Naive thymus-derived CD8-positive, alpha-beta T cell (primary cell): ENCODE results near the gene RACGAP1. TPM values are rescaled to one million over a fixed set of nuclear protein-coding genes. Genes with fewer than 3 reads are reported as not detected.

Experiments used
- ATAC-seq, 2 donors: fragments of 150-1000 bp; cut with Tn5 transposase in 1 of 2; sonication (Bioruptor Pico), chemical (Tn5 transposase) in 1 of 2; 1 replicate in 1 of 2; 2 replicates in 1 of 2; pipeline ENCODE4 v1.10.0; 2021; ENCODE audit warnings: mild to moderate bottlenecking in 2 of 2, moderate library complexity in 2 of 2
- POLR2A ChIA-PET: fragments of 350-600 bp; sonication (Branson Sonifier 250); formaldehyde crosslinking; loops from one replicate; lab custom pipeline; 2021; ENCODE audit warnings: antibody characterized with exemption; lab: Charles Lee
- DNase-seq, 10 donors: peaks; one replicate each; pipeline versions ENCODE4 v3.0.0 to v3.0.0-alpha.2; 2020 to 2022
- H3K27ac Mint-ChIP-seq, 10 donors: one replicate each; pipeline ENCODE4 v1.8.0; 2020 to 2022; ENCODE audit warnings: mild to moderate bottlenecking in 10 of 10, mixed read lengths in 10 of 10, moderate library complexity in 4 of 10, inconsistent platforms in 1 of 10
- H3K27me3 Mint-ChIP-seq, 5 donors: one replicate each; pipeline ENCODE4 v1.8.0; 2021 to 2022; ENCODE audit warnings: mixed read lengths in 5 of 5
- H3K36me3 Mint-ChIP-seq, 3 donors: one replicate each; pipeline ENCODE4 v1.8.0; 2020 to 2022; ENCODE audit warnings: mixed read lengths in 3 of 3, mild to moderate bottlenecking in 2 of 3, inconsistent platforms in 1 of 3
- H3K4me1 Mint-ChIP-seq, 4 donors: one replicate each; pipeline ENCODE4 v1.8.0; 2021 to 2022; ENCODE audit warnings: mixed read lengths in 4 of 4
- H3K4me3 Mint-ChIP-seq, 10 donors: one replicate each; pipeline ENCODE4 v1.8.0; 2020 to 2022; ENCODE audit warnings: mild to moderate bottlenecking in 10 of 10, mixed read lengths in 10 of 10, moderate library complexity in 6 of 10, inconsistent platforms in 1 of 10
- H3K9me3 Mint-ChIP-seq, 9 donors: one replicate each; pipeline ENCODE4 v1.8.0; 2020 to 2022; ENCODE audit warnings: mixed read lengths in 9 of 9, mild to moderate bottlenecking in 3 of 9, inconsistent platforms in 1 of 9, moderate library complexity in 1 of 9
- polyA plus RNA-seq, 3 donors: library from polyadenylated mRNA; unstranded; fragments of 300-500 nt; fragmentation: Illumina TruSeq; gene quantifications; one replicate each; pipeline ENCODE4 v1.2.3, GENCODE V29; 2021
- total RNA-seq, 8 experiments: library from RNA in 2 of 8; stranded (reverse) in 2 of 8; gene quantifications; one replicate each; pipeline ENCODE4 v1.2.3 and lab custom pipeline; 2021 to 2026

The RACGAP1 gene
- total and polyA plus RNA-seq, 5 experiments from 2014 or later, result 8.4 to 12.8 (median 11.0) TPM

- ATAC-seq (no peak), DNase-seq (no peak)
- H3K36me3 Mint-ChIP-seq, result no peaks in the 10 kb centered on the region
- H3K4me1 Mint-ChIP-seq, result no peaks in the 10 kb centered on the region
- peaks cover 0 to 4% (median 0%) of the 10 kb centered on the region in 5 donors for H3K27me3 Mint-ChIP-seq
- no peaks in the 10 kb centered on the region for H3K9me3 Mint-ChIP-seq
- POLR2A ChIA-PET, result interaction anchor here (0.6 kb wide), 2 partner anchors 11 to 76 kb away, joined by 3 to 4 read pairs; no protein-coding TSS in a partner anchor
- H3K4me3 Mint-ChIP-seq, result no peak overlapping the region
- H3K27ac Mint-ChIP-seq, result peak overlapping the region in 1 of 10 donors; percentile 52
Observed at GRCh38 chr12:49978125-49978524, 47.2 kb downstream of the RACGAP1 start.

GRCh38 chr12:49976557-49976956, 48.7 kb downstream of the RACGAP1 start:
- Mint-ChIP-seq H3K4me1 (peaks cover 0 to 1% (median 0%) of the 10 kb centered on the region in 4 donors), H3K9me3 (no peaks in the 10 kb centered on the region)
- DNase-seq, result no peak

GRCh38 chr12:49975318-49975761, 50.0 kb downstream of the RACGAP1 start:
- ATAC-seq, result no peak
- Mint-ChIP-seq H3K36me3 (no peaks in the 10 kb centered on the region), H3K27me3 (peaks cover 0 to 4% (median 0%) of the 10 kb centered on the region in 5 donors), H3K4me3 (no peak overlapping the region), H3K4me1 (peaks cover 0 to 1% (median 0%) of the 10 kb centered on the region in 4 donors), H3K27ac (no peak overlapping the region), H3K9me3 (no peaks in the 10 kb centered on the region)
- POLR2A ChIA-PET, result no interaction called here
- DNase-seq, result no peak

More at GRCh38 chr12:49976557-49976956, 48.7 kb downstream of the RACGAP1 start:
- H3K27me3 Mint-ChIP-seq, result peaks cover 0 to 4% (median 0%) of the 10 kb centered on the region in 5 donors
- no peak for ATAC-seq
- POLR2A ChIA-PET, result no interaction called here
- no peaks in the 10 kb centered on the region for H3K36me3 Mint-ChIP-seq
- H3K27ac Mint-ChIP-seq, result peak overlapping the region in 1 of 10 donors; percentile 22
- no peak overlapping the region for H3K4me3 Mint-ChIP-seq

- no peak for DNase-seq
- Mint-ChIP-seq H3K27ac (no peak overlapping the region), H3K4me3 (no peak overlapping the region), H3K27me3 (peaks cover 0 to 4% (median 0%) of the 10 kb centered on the region in 5 donors), H3K9me3 (no peaks in the 10 kb centered on the region), H3K4me1 (peaks cover 0 to 1% (median 0%) of the 10 kb centered on the region in 4 donors), H3K36me3 (no peaks in the 10 kb centered on the region)
- no peak for ATAC-seq
- POLR2A ChIA-PET, result no interaction called here
Observed at GRCh38 chr12:49974677-49975317, 50.5 kb downstream of the RACGAP1 start.

GRCh38 chr12:49974231-49974675, 51.0 kb downstream of the RACGAP1 start:
- Mint-ChIP-seq H3K36me3 (no peaks in the 10 kb centered on the region), H3K27me3 (peaks cover 0 to 4% (median 0%) of the 10 kb centered on the region in 5 donors), H3K9me3 (no peaks in the 10 kb centered on the region), H3K27ac (no peak overlapping the region), H3K4me3 (no peak overlapping the region), H3K4me1 (peaks cover 0 to 1% (median 0%) of the 10 kb centered on the region in 4 donors)
- POLR2A ChIA-PET, result no interaction called here
- ATAC-seq (no peak), DNase-seq (no peak)

- H3K27me3 Mint-ChIP-seq, result peaks cover 0 to 6% (median 0%) of the 10 kb centered on the region in 5 donors
- no peak overlapping the region for H3K4me3 Mint-ChIP-seq
- peaks cover 0 to 1% (median 0%) of the 10 kb centered on the region in 4 donors for H3K4me1 Mint-ChIP-seq
- ATAC-seq (no peak), DNase-seq (no peak)
- H3K9me3 Mint-ChIP-seq, result no peaks in the 10 kb centered on the region
- H3K27ac Mint-ChIP-seq, result no peak overlapping the region
- POLR2A ChIA-PET, result no interaction called here
- H3K36me3 Mint-ChIP-seq, result no peaks in the 10 kb centered on the region
Observed at GRCh38 chr12:49973361-49973830, 51.9 kb downstream of the RACGAP1 start.

- no peak for DNase-seq
- Mint-ChIP-seq H3K9me3 (no peaks in the 10 kb centered on the region), H3K27me3 (peaks cover 0 to 10% (median 0%) of the 10 kb centered on the region in 5 donors), H3K4me1 (peaks cover 0 to 1% (median 0%) of the 10 kb centered on the region in 4 donors), H3K27ac (peak within 1 kb of the TSS in 4 of 10 donors; percentile 26 to 85 (median 45)), H3K36me3 (no peaks in the 10 kb centered on the region), H3K4me3 (no peak within 1 kb of the TSS)
- POLR2A ChIA-PET, result no interaction called here
- ATAC-seq, result no peak
Observed at GRCh38 chr12:49972641-49973360, 52.5 kb downstream of the RACGAP1 start, which contains the start of gene AQP6. AQP6 (plus strand) TSS chr12:49972947; CDS start chr12:49973174, 227 bp downstream.

GRCh38 chr12:49972129-49972528, 53.2 kb downstream of the RACGAP1 start:
- POLR2A ChIA-PET, result no interaction called here
- Mint-ChIP-seq H3K36me3 (no peaks in the 10 kb centered on the region), H3K27ac (peak overlapping the region in 3 of 10 donors; percentile 26 to 63 (median 27)), H3K4me1 (peaks cover 0 to 3% (median 1%) of the 10 kb centered on the region in 4 donors), H3K9me3 (no peaks in the 10 kb centered on the region), H3K27me3 (peaks cover 0 to 12% (median under 1%) of the 10 kb centered on the region in 5 donors), H3K4me3 (no peak overlapping the region)
- DNase-seq (no peak), ATAC-seq (no peak)

- DNase-seq (no peak), ATAC-seq (no peak)
- POLR2A ChIA-PET, result interaction anchor here (0.9 kb wide), 1 partner anchor 29 kb away, joined by 4 read pairs; no protein-coding TSS in a partner anchor
- Mint-ChIP-seq H3K36me3 (no peaks in the 10 kb centered on the region), H3K4me3 (no peak overlapping the region), H3K27me3 (peaks cover 0 to 19% (median 6%) of the 10 kb centered on the region in 5 donors), H3K27ac (no peak overlapping the region), H3K9me3 (no peaks in the 10 kb centered on the region), H3K4me1 (peaks cover 0 to 5% (median 4%) of the 10 kb centered on the region in 4 donors)
Observed at GRCh38 chr12:49971141-49971540, 54.2 kb downstream of the RACGAP1 start.

- DNase-seq, result no peak
- Mint-ChIP-seq H3K4me1 (peaks cover 0 to 5% (median 4%) of the 10 kb centered on the region in 4 donors), H3K9me3 (no peaks in the 10 kb centered on the region), H3K27me3 (peaks cover under 1 to 23% (median 9%) of the 10 kb centered on the region in 5 donors), H3K4me3 (no peak overlapping the region), H3K27ac (no peak overlapping the region), H3K36me3 (no peaks in the 10 kb centered on the region)
- POLR2A ChIA-PET, result interaction anchor here (0.9 kb wide), 1 partner anchor 28 kb away, joined by 4 read pairs; no protein-coding TSS in a partner anchor
- no peak for ATAC-seq
Observed at GRCh38 chr12:49970658-49971057, 54.6 kb downstream of the RACGAP1 start.

- POLR2A ChIA-PET, result no interaction called here
- no peak overlapping the region for H3K27ac Mint-ChIP-seq
- no peak overlapping the region for H3K4me3 Mint-ChIP-seq
- peaks cover 2 to 29% (median 11%) of the 10 kb centered on the region in 5 donors for H3K27me3 Mint-ChIP-seq
- H3K4me1 Mint-ChIP-seq, result peaks cover 0 to 5% (median 4%) of the 10 kb centered on the region in 4 donors
- no peaks in the 10 kb centered on the region for H3K9me3 Mint-ChIP-seq
- H3K36me3 Mint-ChIP-seq, result no peaks in the 10 kb centered on the region
- DNase-seq (no peak), ATAC-seq (no peak)
Observed at GRCh38 chr12:49969651-49970429, 55.5 kb downstream of the RACGAP1 start.

GRCh38 chr12:49969027-49969426, 56.3 kb downstream of the RACGAP1 start:
- Mint-ChIP-seq H3K27ac (no peak overlapping the region), H3K36me3 (no peaks in the 10 kb centered on the region), H3K4me1 (peaks cover 0 to 5% (median 4%) of the 10 kb centered on the region in 4 donors), H3K9me3 (no peaks in the 10 kb centered on the region), H3K4me3 (no peak overlapping the region), H3K27me3 (peaks cover 2 to 37% (median 17%) of the 10 kb centered on the region in 5 donors)
- no peak for ATAC-seq
- POLR2A ChIA-PET, result no interaction called here
- DNase-seq, result no peak
